Measurements from ENCODE around the gene KCNJ11. TPM values are rescaled to one million over a fixed set of nuclear protein-coding genes. Genes with fewer than 3 reads are reported as not detected.

The KCNJ11 gene
- total RNA-seq, 1 experiment from 2014 or later: 0.54 TPM

DNA sequence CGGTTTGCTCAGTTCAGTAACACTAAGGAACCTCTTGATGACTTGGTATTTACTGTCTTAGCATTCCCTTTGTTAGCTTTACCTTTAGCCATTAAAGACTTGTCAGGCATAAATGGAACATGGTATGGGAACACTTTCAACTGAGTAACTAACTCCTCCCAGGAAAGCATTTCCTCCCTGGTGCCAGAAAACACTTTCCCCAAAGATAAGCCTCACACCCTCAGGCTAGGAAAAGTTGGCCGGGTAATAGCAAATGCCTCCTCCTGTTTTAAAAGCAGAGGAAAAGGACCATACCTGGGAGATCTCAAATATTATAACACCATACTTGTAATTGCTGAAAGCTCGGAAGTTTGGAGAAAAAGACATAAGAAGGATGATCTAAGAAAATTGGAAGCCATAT, 12.0 kb downstream of the KCNJ11 start:
- no peak overlapping the region for H3K27ac Mint-ChIP-seq (ENCODE audit: low read depth, unreplicated experiment)
- H3K36me3 Mint-ChIP-seq (ENCODE audit: insufficient read depth, unreplicated experiment): peaks cover 36% of the 10 kb centered on the region
- H3K4me3 Mint-ChIP-seq (ENCODE audit: unreplicated experiment): no peak overlapping the region
- no peak for DNase-seq (ENCODE audit: unreplicated experiment)
- H3K9me3 Mint-ChIP-seq (ENCODE audit: unreplicated experiment): peaks cover 11% of the 10 kb centered on the region
- ChIA-PET CTCF (interaction anchor here (9.3 kb wide), 1 partner anchor 131 kb away, joined by 208 read pairs; no protein-coding TSS in a partner anchor), POLR2A (no interaction called here)
- BruUV-seq (replicated peaks): no TSS peak
- H3K27me3 Mint-ChIP-seq (ENCODE audit: insufficient read depth, unreplicated experiment): no peaks in the 10 kb centered on the region
- TF ChIP-seq, protein P1, sequence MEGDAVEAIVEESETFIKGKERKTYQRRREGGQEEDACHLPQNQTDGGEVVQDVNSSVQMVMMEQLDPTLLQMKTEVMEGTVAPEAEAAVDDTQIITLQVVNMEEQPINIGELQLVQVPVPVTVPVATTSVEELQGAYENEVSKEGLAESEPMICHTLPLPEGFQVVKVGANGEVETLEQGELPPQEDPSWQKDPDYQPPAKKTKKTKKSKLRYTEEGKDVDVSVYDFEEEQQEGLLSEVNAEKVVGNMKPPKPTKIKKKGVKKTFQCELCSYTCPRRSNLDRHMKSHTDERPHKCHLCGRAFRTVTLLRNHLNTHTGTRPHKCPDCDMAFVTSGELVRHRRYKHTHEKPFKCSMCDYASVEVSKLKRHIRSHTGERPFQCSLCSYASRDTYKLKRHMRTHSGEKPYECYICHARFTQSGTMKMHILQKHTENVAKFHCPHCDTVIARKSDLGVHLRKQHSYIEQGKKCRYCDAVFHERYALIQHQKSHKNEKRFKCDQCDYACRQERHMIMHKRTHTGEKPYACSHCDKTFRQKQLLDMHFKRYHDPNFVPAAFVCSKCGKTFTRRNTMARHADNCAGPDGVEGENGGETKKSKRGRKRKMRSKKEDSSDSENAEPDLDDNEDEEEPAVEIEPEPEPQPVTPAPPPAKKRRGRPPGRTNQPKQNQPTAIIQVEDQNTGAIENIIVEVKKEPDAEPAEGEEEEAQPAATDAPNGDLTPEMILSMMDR (IDR thresholded peaks at IDR 0.05; ENCODE audit: unreplicated experiment): no peak
- intact Hi-C loops (cut with micrococcal nuclease): no loop called here
- no peaks in the 10 kb centered on the region for H3K4me1 Mint-ChIP-seq (ENCODE audit: insufficient read depth, unreplicated experiment)

DNA sequence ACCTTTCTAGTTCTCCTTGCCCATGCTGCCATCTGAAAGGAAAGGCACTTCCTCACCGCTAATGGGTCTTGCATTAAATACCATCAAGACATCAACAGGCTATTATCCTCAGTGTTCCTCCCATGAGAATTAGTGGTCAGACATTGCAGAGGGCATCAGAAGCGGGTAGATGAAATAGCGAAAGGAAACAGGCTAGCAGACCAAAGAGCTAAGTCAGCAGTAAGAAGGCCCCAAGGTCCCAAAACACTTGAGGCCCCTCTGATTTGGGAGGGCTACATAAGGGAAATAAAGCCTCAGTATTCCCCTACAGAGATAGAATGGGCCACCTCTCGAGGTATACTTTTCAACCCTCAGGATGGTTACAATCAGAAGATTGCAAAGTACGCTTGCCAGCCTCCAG, 12.9 kb downstream of the KCNJ11 start:
- POLR2A ChIA-PET: interaction anchor here (0.8 to 1.0 kb wide), 2 partner anchors 10 to 14 kb away, joined by 3 to 4 read pairs; no protein-coding TSS in a partner anchor
- Mint-ChIP-seq H3K27me3 (ENCODE audit: insufficient read depth, unreplicated experiment) (no peaks in the 10 kb centered on the region), H3K9me3 (ENCODE audit: unreplicated experiment) (peaks cover 20% of the 10 kb centered on the region), H3K4me3 (ENCODE audit: unreplicated experiment) (no peak overlapping the region), H3K4me1 (ENCODE audit: insufficient read depth, unreplicated experiment) (no peaks in the 10 kb centered on the region), H3K27ac (ENCODE audit: low read depth, unreplicated experiment) (no peak overlapping the region), H3K36me3 (ENCODE audit: insufficient read depth, unreplicated experiment) (peaks cover 39% of the 10 kb centered on the region)
- intact Hi-C loops (cut with micrococcal nuclease): no loop called here
- BruUV-seq (replicated peaks): no TSS peak
- TF ChIP-seq, protein P1 (IDR thresholded peaks at IDR 0.05; ENCODE audit: unreplicated experiment): no peak
- DNase-seq (ENCODE audit: unreplicated experiment): no peak
- CTCF ChIA-PET: interaction anchor here (1.0 to 2.2 kb wide), 4 partner anchors 8 to 153 kb away, joined by 3 to 11 read pairs (median 6); partner anchors contain the start of gene KCNJ11

DNA sequence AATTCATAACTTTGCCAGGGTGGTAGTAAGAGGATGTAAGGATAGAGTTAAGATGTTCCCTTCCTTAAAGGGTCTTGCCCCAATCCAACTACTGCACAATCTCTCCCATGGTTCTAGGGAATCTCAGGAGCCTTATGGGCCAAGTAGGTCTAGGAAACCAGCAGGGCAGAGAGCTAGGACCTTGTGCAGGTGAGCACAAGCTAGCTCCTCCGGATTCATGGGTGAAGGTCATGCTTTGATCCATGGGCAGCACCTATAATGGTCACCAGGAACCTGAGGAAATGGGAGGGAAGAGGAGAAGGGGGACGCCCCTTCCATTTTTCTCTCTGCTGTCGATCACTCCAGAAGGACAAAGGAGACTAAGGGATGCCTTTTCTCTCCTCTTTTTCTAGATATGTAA, 16.8 kb downstream of the KCNJ11 start:
- ChIA-PET CTCF (interaction anchor here (0.6 to 2.6 kb wide), 3 partner anchors 12 to 440 kb away, joined by 3 to 11 read pairs (median 4); no protein-coding TSS in a partner anchor), POLR2A (interaction anchor here (1.2 kb wide), 1 partner anchor 18 kb away, joined by 3 read pairs; no protein-coding TSS in a partner anchor)
- TF ChIP-seq, protein P1 (IDR thresholded peaks at IDR 0.05; ENCODE audit: unreplicated experiment): no peak
- Mint-ChIP-seq H3K4me3 (ENCODE audit: unreplicated experiment) (no peak overlapping the region), H3K27ac (ENCODE audit: low read depth, unreplicated experiment) (no peak overlapping the region), H3K9me3 (ENCODE audit: unreplicated experiment) (peaks cover 35% of the 10 kb centered on the region), H3K27me3 (ENCODE audit: insufficient read depth, unreplicated experiment) (no peaks in the 10 kb centered on the region), H3K36me3 (ENCODE audit: insufficient read depth, unreplicated experiment) (peaks cover 66% of the 10 kb centered on the region), H3K4me1 (ENCODE audit: insufficient read depth, unreplicated experiment) (no peaks in the 10 kb centered on the region)
- no TSS peak for BruUV-seq (replicated peaks)
- DNase-seq (ENCODE audit: unreplicated experiment): peak; percentile 26
- intact Hi-C loops (cut with micrococcal nuclease): no loop called here

DNA sequence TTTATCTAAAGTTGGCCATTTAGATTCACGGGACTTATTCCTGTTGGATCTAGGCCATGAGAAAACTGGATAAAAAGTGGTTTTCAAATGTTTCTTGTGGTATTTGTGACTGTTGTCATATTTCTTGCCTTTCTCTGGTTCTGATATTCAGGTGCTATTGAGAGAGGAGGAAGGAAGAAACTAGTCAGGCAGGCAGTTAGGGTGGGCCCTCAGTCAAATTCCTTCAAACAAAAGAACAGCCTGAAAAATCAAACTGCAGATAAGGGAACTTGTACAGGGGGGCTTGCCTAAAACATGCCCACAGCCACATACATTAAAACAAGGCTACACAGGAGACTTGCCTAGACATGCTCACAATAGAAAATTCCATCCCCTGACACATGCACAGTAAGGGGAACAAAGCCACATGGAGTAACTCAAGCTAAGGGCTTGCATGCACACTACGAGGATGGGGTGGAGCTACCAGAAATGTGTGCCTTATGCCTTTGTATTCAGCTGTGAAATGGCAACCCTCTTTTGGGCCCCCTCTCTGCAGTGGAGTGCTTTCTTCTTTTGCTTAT, 18.7 kb downstream of the KCNJ11 start:
- BruUV-seq (replicated peaks): no TSS peak
- CTCF ChIA-PET: interaction anchor here (1.4 to 2.6 kb wide), 2 partner anchors 10 to 14 kb away, joined by 3 to 11 read pairs; no protein-coding TSS in a partner anchor

More for the DNA sequence above, 18.7 kb downstream of the KCNJ11 start:
- POLR2A ChIA-PET: no interaction called here
- H3K36me3 Mint-ChIP-seq (ENCODE audit: insufficient read depth, unreplicated experiment): peaks cover 66% of the 10 kb centered on the region
- H3K27ac Mint-ChIP-seq (ENCODE audit: low read depth, unreplicated experiment): no peak overlapping the region
- intact Hi-C loops (cut with micrococcal nuclease): no loop called here
- no peak overlapping the region for H3K4me3 Mint-ChIP-seq (ENCODE audit: unreplicated experiment)
- TF ChIP-seq, protein P1 (IDR thresholded peaks at IDR 0.05; ENCODE audit: unreplicated experiment): no peak
- H3K9me3 Mint-ChIP-seq (ENCODE audit: unreplicated experiment): peaks cover 35% of the 10 kb centered on the region
- no peak for DNase-seq (ENCODE audit: unreplicated experiment)
- no peaks in the 10 kb centered on the region for H3K4me1 Mint-ChIP-seq (ENCODE audit: insufficient read depth, unreplicated experiment)
- no peaks in the 10 kb centered on the region for H3K27me3 Mint-ChIP-seq (ENCODE audit: insufficient read depth, unreplicated experiment)
